BE2C (cell line): ENCODE results near the gene OPCML.

ENCODE experiments used
- DNase-seq: peaks from one replicate; pipeline ENCODE4 v3.0.0-alpha.2; 2020
- H3K27me3 ChIP-seq: fragments of 250-450 bp; sonication (Bioruptor Pico); 2 replicates; pipeline ENCODE4 v1.5.1; 2020; ENCODE audit warnings: mild to moderate bottlenecking
- H3K36me3 ChIP-seq: fragments of 250-450 bp; sonication (Bioruptor Pico); 2 replicates; pipeline ENCODE4 v1.5.1; 2020; ENCODE audit warnings: mild to moderate bottlenecking
- H3K4me1 ChIP-seq: fragments of 250-450 bp; sonication (Bioruptor Pico); 2 replicates; pipeline ENCODE4 v1.5.1; 2020
- H3K4me3 ChIP-seq: 2 replicates; pipeline ENCODE4 v1.5.1; 2011; ENCODE audit warnings: low read depth, low read length
- H3K9me3 ChIP-seq: fragments of 250-450 bp; sonication (Bioruptor Pico); 2 replicates; pipeline ENCODE4 v1.5.1; 2020
- CTCF ChIP-seq: IDR thresholded peaks from 2 replicates; pipeline ENCODE4 v1.5.1; 2012; ENCODE audit warnings: mild to moderate bottlenecking, low read depth, low read length

OPCML gene

GRCh38 chr11:133515107-133515506, 17.2 kb downstream of the OPCML start:
- Histone ChIP-seq H3K4me3 (no peak overlapping the region), H3K27me3 (no peaks in the 10 kb centered on the region; the same call in none of the 2 replicates), H3K4me1 (no peaks in the 10 kb centered on the region), H3K36me3 (no peaks in the 10 kb centered on the region), H3K9me3 (no peaks in the 10 kb centered on the region)
- DNase-seq = no peak
- no peak for TF ChIP-seq CTCF

- Histone ChIP-seq H3K9me3 (no peaks in the 10 kb centered on the region), H3K4me3 (no peak overlapping the region), H3K4me1 (no peaks in the 10 kb centered on the region), H3K27me3 (no peaks in the 10 kb centered on the region; the same call in 1 of the 2 replicates), H3K36me3 (no peaks in the 10 kb centered on the region)
- no peak for TF ChIP-seq CTCF
- DNase-seq = no peak
Measured at GRCh38 chr11:133509924-133510697, 22.2 kb downstream of the OPCML start.

- peaks cover 10% of the 10 kb centered on the region for H3K27me3 ChIP-seq
- TF ChIP-seq CTCF = no peak
- DNase-seq = no peak
Measured at GRCh38 chr11:133508468-133508867, 23.8 kb downstream of the OPCML start.

GRCh38 chr11:133507185-133507584, 25.1 kb downstream of the OPCML start:
- H3K4me1 ChIP-seq = no peaks in the 10 kb centered on the region

More at GRCh38 chr11:133508468-133508867, 23.8 kb downstream of the OPCML start:
- Histone ChIP-seq H3K4me3 (no peak overlapping the region), H3K36me3 (no peaks in the 10 kb centered on the region), H3K4me1 (no peaks in the 10 kb centered on the region), H3K9me3 (no peaks in the 10 kb centered on the region)

GRCh38 chr11:133506551-133507094, 25.7 kb downstream of the OPCML start:
- Histone ChIP-seq H3K4me1 (no peaks in the 10 kb centered on the region), H3K4me3 (no peak overlapping the region), H3K9me3 (no peaks in the 10 kb centered on the region), H3K36me3 (no peaks in the 10 kb centered on the region), H3K27me3 (peaks cover 11% of the 10 kb centered on the region)
- no peak for DNase-seq
- TF ChIP-seq CTCF = no peak

More at GRCh38 chr11:133507185-133507584, 25.1 kb downstream of the OPCML start:
- H3K9me3 ChIP-seq = no peaks in the 10 kb centered on the region
- no peaks in the 10 kb centered on the region for H3K36me3 ChIP-seq
- H3K27me3 ChIP-seq = peaks cover 11% of the 10 kb centered on the region
- no peak for TF ChIP-seq CTCF
- H3K4me3 ChIP-seq = no peak overlapping the region
- DNase-seq = no peak

GRCh38 chr11:133506023-133506422, 26.3 kb downstream of the OPCML start:
- Histone ChIP-seq H3K36me3 (no peaks in the 10 kb centered on the region), H3K9me3 (no peaks in the 10 kb centered on the region), H3K27me3 (peaks cover 11% of the 10 kb centered on the region), H3K4me1 (no peaks in the 10 kb centered on the region), H3K4me3 (no peak overlapping the region)
- no peak for DNase-seq
- no peak for TF ChIP-seq CTCF
